ENCODE results near the gene INPP5J.
"Not testable (repeated sequence)": the region's sequence is repeated elsewhere in the genome, so short reads cannot be mapped to it uniquely, and the experiment has no call there.

Gene INPP5J

GRCh38 chr22:31122532-31123291, at the start of gene INPP5J:
INPP5J (plus strand) TSS chr22:31122966; CDS start chr22:31123015, 49 bp downstream.
- no peak for DNase-seq (ENCODE audit: low read depth in 2 of 2)

- not testable (repeated sequence) for DNase-seq (ENCODE audit: low read depth in 2 of 2)
Measured at GRCh38 chr22:31073125-31073524, 49.6 kb upstream of the INPP5J start.

- DNase-seq (ENCODE audit: low read depth in 2 of 2): not testable (repeated sequence)
Measured at GRCh38 chr22:31073545-31074145, 49.1 kb upstream of the INPP5J start.

- no peak for DNase-seq (ENCODE audit: low read depth in 2 of 2)
Measured at GRCh38 chr22:31075961-31076360, 46.8 kb upstream of the INPP5J start.

GRCh38 chr22:31077681-31078080, 45.1 kb upstream of the INPP5J start:
- DNase-seq (ENCODE audit: low read depth in 2 of 2): no peak

- not testable (repeated sequence) for DNase-seq (ENCODE audit: low read depth in 2 of 2)
Measured at GRCh38 chr22:31078389-31078788, 44.4 kb upstream of the INPP5J start.

GRCh38 chr22:31079095-31079642, 43.6 kb upstream of the INPP5J start:
- DNase-seq (ENCODE audit: low read depth in 2 of 2): no peak

- no peak for DNase-seq (ENCODE audit: low read depth in 2 of 2)
Measured at GRCh38 chr22:31080164-31080847, 42.5 kb upstream of the INPP5J start.

GRCh38 chr22:31080848-31081649, 41.7 kb upstream of the INPP5J start, which contains the start of gene SMTN:
SMTN (plus strand) TSS chr22:31081318; CDS start chr22:31083259, 1,941 bp downstream.
- peak; percentile 71 to 87 for DNase-seq (ENCODE audit: low read depth in 2 of 2)

- no peak for DNase-seq (ENCODE audit: low read depth in 2 of 2)
Measured at GRCh38 chr22:31081963-31082605, 40.7 kb upstream of the INPP5J start.

- peak; percentile 66 to 69 for DNase-seq (ENCODE audit: low read depth in 2 of 2)
Measured at GRCh38 chr22:31082606-31083376, 40.0 kb upstream of the INPP5J start.

GRCh38 chr22:31083377-31083768, 39.4 kb upstream of the INPP5J start:
- DNase-seq (ENCODE audit: low read depth in 2 of 2): no peak

GRCh38 chr22:31083923-31084810, 38.6 kb upstream of the INPP5J start:
- no peak for DNase-seq (ENCODE audit: low read depth in 2 of 2)

GRCh38 chr22:31084811-31085492, 37.8 kb upstream of the INPP5J start:
- DNase-seq (ENCODE audit: low read depth in 2 of 2): peak; percentile 78 to 81

- no peak for DNase-seq (ENCODE audit: low read depth in 2 of 2)
Measured at GRCh38 chr22:31085493-31085824, 37.3 kb upstream of the INPP5J start.

GRCh38 chr22:31085928-31086327, 36.8 kb upstream of the INPP5J start:
- no peak for DNase-seq (ENCODE audit: low read depth in 2 of 2)

GRCh38 chr22:31086703-31087330, 35.9 kb upstream of the INPP5J start:
- no peak for DNase-seq (ENCODE audit: low read depth in 2 of 2)

GRCh38 chr22:31087744-31088215, 35.0 kb upstream of the INPP5J start:
- DNase-seq (ENCODE audit: low read depth in 2 of 2): no peak
